Mammary epithelial cell (primary cell): ENCODE data around the gene MYO15B.

Experiments
- CTCF ChIP-seq, 2 donors: IDR thresholded peaks in 1 of 2; conservative IDR thresholded peaks in 1 of 2; 2 replicates each; pipeline ENCODE4 v1.5.1; 2011 to 2012; ENCODE audit warnings: inconsistent platforms in 2 of 2, low read length in 2 of 2, mild to moderate bottlenecking in 2 of 2, control low read depth in 1 of 2, low read depth in 1 of 2; ENCODE audit not compliant: insufficient read depth in 1 of 2; ENCODE audit errors: extremely low read depth in 1 of 2
- EZH2 ChIP-seq: IDR thresholded peaks from 2 replicates; pipeline ENCODE4 v1.6.1; 2012; ENCODE audit warnings: low read length, inconsistent platforms, borderline replicate concordance

- TF ChIP-seq CTCF (conservative IDR thresholded peaks at IDR 0.05 in 1 of 2, IDR thresholded peaks at IDR 0.05 in 1 of 2; ENCODE audit: extremely low read depth in 1 of 2, insufficient read depth in 1 of 2, low read depth in 1 of 2, low read length in 2 of 2) (no peak), EZH2 (no peak)
Observed at GRCh38 chr17:75617218-75617617, 29.6 kb downstream of the MYO15B start.
